HepG2 (cell line): ENCODE results near the gene ADCY9. TPM values are rescaled to one million over a fixed set of nuclear protein-coding genes. Genes with fewer than 3 reads are reported as not detected.

Experiments used
- CBX1 ChIP-seq: IDR thresholded peaks from one replicate; pipeline ENCODE4 v1.6.1; 2016; ENCODE audit warnings: antibody characterized with exemption, low read depth
- CEBPB ChIP-seq: IDR thresholded peaks from 2 replicates; pipeline ENCODE4 v1.6.1; 2011; ENCODE audit warnings: low read depth, low read length, improper control_type of control experiment, borderline replicate concordance
- FOSL2 ChIP-seq: sonication (generic); formaldehyde crosslinking; IDR thresholded peaks from 2 replicates; pipeline ENCODE4 v1.4.0; 2020; ENCODE audit warnings: missing genetic modification reagents
- HCFC1 ChIP-seq: fragments of 150-350 bp; IDR thresholded peaks from 2 replicates; pipeline ENCODE4 v1.6.1; 2014; ENCODE audit warnings: low read depth, low read length
- HDAC2 ChIP-seq: sonication (generic); formaldehyde crosslinking; IDR thresholded peaks from 2 replicates; pipeline ENCODE4 v1.4.0; 2020; ENCODE audit warnings: missing genetic modification reagents
- HNF1A ChIP-seq, 2 experiments: sonication (generic) in 1 of 2; formaldehyde crosslinking in 1 of 2; IDR thresholded peaks; 2 replicates each; pipeline versions ENCODE4 v1.4.0 to v1.6.1; 2016 to 2020; ENCODE audit warnings: borderline replicate concordance in 1 of 2, low read depth in 1 of 2, mild to moderate bottlenecking in 1 of 2, missing genetic modification reagents in 1 of 2
- NCOA1 ChIP-seq: sonication (generic); formaldehyde crosslinking; IDR thresholded peaks from 2 replicates; pipeline ENCODE4 v1.9.0; 2021; ENCODE audit warnings: missing genetic modification reagents
- POLR2G ChIP-seq: fragments of 200-400 bp; formaldehyde crosslinking; IDR thresholded peaks from 2 replicates; pipeline ENCODE4 v1.6.1; 2018; ENCODE audit warnings: mild to moderate bottlenecking, low read depth, low read length, moderate library complexity
- TAF1 ChIP-seq: sonication (generic); formaldehyde crosslinking; IDR thresholded peaks from 2 replicates; pipeline ENCODE4 v1.4.0; 2020; ENCODE audit warnings: missing genetic modification reagents
- TCF12 ChIP-seq, 2 experiments: fragments of 450-650 bp in 1 of 2; sonication (generic) in 1 of 2; formaldehyde crosslinking in 1 of 2; IDR thresholded peaks; 2 replicates each; pipeline versions ENCODE4 v1.6.1 to v1.8.0; 2017 to 2022; ENCODE audit warnings: antibody characterized with exemption in 1 of 2, mild to moderate bottlenecking in 1 of 2, missing genetic modification reagents in 1 of 2, moderate library complexity in 1 of 2
- TERF1 ChIP-seq: sonication (generic); formaldehyde crosslinking; IDR thresholded peaks from 2 replicates; pipeline ENCODE4 v1.8.0; 2022; ENCODE audit warnings: mild to moderate bottlenecking, missing genetic modification reagents, moderate library complexity
- TMF1 ChIP-seq: sonication (generic); formaldehyde crosslinking; IDR thresholded peaks from 2 replicates; pipeline ENCODE4 v1.8.1; 2022; ENCODE audit warnings: low read depth, missing genetic modification reagents
- ZFP90 ChIP-seq: sonication (generic); formaldehyde crosslinking; IDR thresholded peaks from 2 replicates; pipeline ENCODE4 v1.8.0; 2022; ENCODE audit warnings: missing genetic modification reagents, mild to moderate bottlenecking, inconsistent platforms, borderline replicate concordance
- ZNF180 ChIP-seq: sonication (generic); formaldehyde crosslinking; IDR thresholded peaks from 2 replicates; pipeline ENCODE4 v1.4.0; 2020; ENCODE audit warnings: low read depth, missing genetic modification reagents, borderline replicate concordance
- ZNF484 ChIP-seq: sonication (generic); formaldehyde crosslinking; IDR thresholded peaks from 2 replicates; pipeline ENCODE4 v1.5.1; 2020; ENCODE audit warnings: mild to moderate bottlenecking, low read depth, missing genetic modification reagents, borderline replicate concordance
- ZNF567 ChIP-seq: sonication (generic); formaldehyde crosslinking; IDR thresholded peaks from 2 replicates; pipeline ENCODE4 v1.8.1; 2023; ENCODE audit warnings: mild to moderate bottlenecking, missing genetic modification reagents, borderline replicate concordance
- ZNF639 ChIP-seq: conservative IDR thresholded peaks from 2 replicates; pipeline ENCODE4 v1.6.1; 2018; ENCODE audit warnings: missing genetic modification reagents
- ZNF724P ChIP-seq: sonication (generic); formaldehyde crosslinking; IDR thresholded peaks from 2 replicates; pipeline ENCODE4 v1.8.0; 2022; ENCODE audit warnings: missing genetic modification reagents, borderline replicate concordance
- polyA plus RNA-seq, 8 experiments: library from polyadenylated mRNA; depleted of rRNA in 3 of 8; stranded (reverse) in 7 of 8; unstranded in 1 of 8; fragments of >200 nt; fragmentation: Illumina TruSeq in 4 of 8; extraction: Trizol in 4 of 8; gene quantifications; 2 replicates each; pipeline versions ENCODE4 v1.2.1 to v1.2.3, GENCODE V29; 2011 to 2016; ENCODE audit warnings: low read depth in 4 of 8, missing spikeins in 1 of 8, mixed read lengths in 1 of 8; ENCODE audit not compliant: insufficient read depth in 1 of 8
- total RNA-seq, 5 experiments: library from RNA; depleted of rRNA; stranded (reverse); fragments of >200 nt; fragmentation: Illumina TruSeq; extraction: Trizol; gene quantifications; 2 replicates each; pipeline ENCODE4 v1.2.3, GENCODE V29; 2016; ENCODE audit warnings: low read depth in 1 of 5
- TF ChIP-seq, protein P1 (sequence below): sonication (generic); formaldehyde crosslinking; IDR thresholded peaks from 2 replicates; pipeline ENCODE4 v1.4.0; 2020; ENCODE audit warnings: missing genetic modification reagents, borderline replicate concordance

Gene ADCY9
- total and polyA plus RNA-seq, 2 of the 13 experiments (the other 11 are each of a cell fraction or from before 2014, with no cell fraction given): 11.2 to 13.9 TPM

GRCh38 chr16:4021070-4021779 lies 95.0 kb downstream of the ADCY9 start (continued):
- TF ChIP-seq HNF1A (IDR thresholded peaks at IDR 0.05; ENCODE audit: low read depth): no peak
- TF ChIP-seq HNF1A (CRISPR knock-in tag; IDR thresholded peaks at IDR 0.05; ENCODE audit: borderline replicate concordance): 0 out of 2 replicates have a peak, but pooled peaks have one; percentile 16
- TF ChIP-seq CBX1: no peak
- TF ChIP-seq TMF1 (CRISPR knock-in tag): no peak
- no peak for TF ChIP-seq ZNF639 (CRISPR knock-in tag)
- TF ChIP-seq ZNF180 (CRISPR knock-in tag): no peak
- TF ChIP-seq ZFP90 (CRISPR knock-in tag): no peak
- TF ChIP-seq ZNF484: no peak
- TF ChIP-seq TAF1: no peak
- TF ChIP-seq HDAC2 (CRISPR knock-in tag): 0 out of 2 replicates have a peak, but pooled peaks have one; percentile 49
- no peak for TF ChIP-seq HCFC1
- no peak for TF ChIP-seq FOSL2
- TF ChIP-seq POLR2G: no peak
- no peak for TF ChIP-seq TCF12 (IDR thresholded peaks at IDR 0.05)
- TF ChIP-seq TCF12 (CRISPR knock-in tag; IDR thresholded peaks at IDR 0.05): no peak
- TF ChIP-seq NCOA1 (CRISPR knock-in tag): no peak
- TF ChIP-seq CEBPB: peak; percentile 1; the same call in 1 of the 2 replicates
- TF ChIP-seq ZNF724P (CRISPR knock-in tag): no peak
- TF ChIP-seq, protein P1, sequence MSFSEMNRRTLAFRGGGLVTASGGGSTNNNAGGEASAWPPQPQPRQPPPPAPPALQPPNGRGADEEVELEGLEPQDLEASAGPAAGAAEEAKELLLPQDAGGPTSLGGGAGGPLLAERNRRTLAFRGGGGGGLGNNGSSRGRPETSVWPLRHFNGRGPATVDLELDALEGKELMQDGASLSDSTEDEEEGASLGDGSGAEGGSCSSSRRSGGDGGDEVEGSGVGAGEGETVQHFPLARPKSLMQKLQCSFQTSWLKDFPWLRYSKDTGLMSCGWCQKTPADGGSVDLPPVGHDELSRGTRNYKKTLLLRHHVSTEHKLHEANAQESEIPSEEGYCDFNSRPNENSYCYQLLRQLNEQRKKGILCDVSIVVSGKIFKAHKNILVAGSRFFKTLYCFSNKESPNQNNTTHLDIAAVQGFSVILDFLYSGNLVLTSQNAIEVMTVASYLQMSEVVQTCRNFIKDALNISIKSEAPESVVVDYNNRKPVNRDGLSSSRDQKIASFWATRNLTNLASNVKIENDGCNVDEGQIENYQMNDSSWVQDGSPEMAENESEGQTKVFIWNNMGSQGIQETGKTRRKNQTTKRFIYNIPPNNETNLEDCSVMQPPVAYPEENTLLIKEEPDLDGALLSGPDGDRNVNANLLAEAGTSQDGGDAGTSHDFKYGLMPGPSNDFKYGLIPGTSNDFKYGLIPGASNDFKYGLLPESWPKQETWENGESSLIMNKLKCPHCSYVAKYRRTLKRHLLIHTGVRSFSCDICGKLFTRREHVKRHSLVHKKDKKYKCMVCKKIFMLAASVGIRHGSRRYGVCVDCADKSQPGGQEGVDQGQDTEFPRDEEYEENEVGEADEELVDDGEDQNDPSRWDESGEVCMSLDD: no peak
- TF ChIP-seq TERF1 (CRISPR knock-in tag): no peak
- TF ChIP-seq ZNF567: no peak
